NCI-H526 (cell line): ENCODE data around the gene AFF2.

ENCODE experiments used
- DNase-seq, 2 experiments: peaks; one replicate each; lab custom pipeline; 2025; lab: John Stamatoyannopoulos, UW

The AFF2 gene

DNA sequence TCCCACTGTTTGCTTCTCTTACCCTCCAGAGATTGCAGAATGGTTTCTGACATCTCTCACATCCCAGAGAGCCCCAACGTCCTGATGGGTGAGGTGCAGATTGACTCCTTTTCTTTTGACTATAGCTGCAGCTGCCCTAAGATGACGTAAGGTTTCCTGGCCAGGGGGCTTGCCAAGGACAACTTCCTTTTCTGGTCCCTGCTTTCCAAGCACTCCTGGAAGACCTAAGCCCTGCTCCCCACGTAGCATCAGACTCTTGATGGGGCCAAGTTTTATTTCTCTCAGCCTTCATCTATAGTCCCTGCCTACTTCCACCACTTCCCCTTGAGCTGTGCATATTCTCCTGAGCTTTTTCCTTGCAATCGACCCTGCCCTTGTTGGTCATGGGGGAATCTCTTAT, 507.0 kb downstream of the AFF2 start:
- DNase-seq = no peak

DNA sequence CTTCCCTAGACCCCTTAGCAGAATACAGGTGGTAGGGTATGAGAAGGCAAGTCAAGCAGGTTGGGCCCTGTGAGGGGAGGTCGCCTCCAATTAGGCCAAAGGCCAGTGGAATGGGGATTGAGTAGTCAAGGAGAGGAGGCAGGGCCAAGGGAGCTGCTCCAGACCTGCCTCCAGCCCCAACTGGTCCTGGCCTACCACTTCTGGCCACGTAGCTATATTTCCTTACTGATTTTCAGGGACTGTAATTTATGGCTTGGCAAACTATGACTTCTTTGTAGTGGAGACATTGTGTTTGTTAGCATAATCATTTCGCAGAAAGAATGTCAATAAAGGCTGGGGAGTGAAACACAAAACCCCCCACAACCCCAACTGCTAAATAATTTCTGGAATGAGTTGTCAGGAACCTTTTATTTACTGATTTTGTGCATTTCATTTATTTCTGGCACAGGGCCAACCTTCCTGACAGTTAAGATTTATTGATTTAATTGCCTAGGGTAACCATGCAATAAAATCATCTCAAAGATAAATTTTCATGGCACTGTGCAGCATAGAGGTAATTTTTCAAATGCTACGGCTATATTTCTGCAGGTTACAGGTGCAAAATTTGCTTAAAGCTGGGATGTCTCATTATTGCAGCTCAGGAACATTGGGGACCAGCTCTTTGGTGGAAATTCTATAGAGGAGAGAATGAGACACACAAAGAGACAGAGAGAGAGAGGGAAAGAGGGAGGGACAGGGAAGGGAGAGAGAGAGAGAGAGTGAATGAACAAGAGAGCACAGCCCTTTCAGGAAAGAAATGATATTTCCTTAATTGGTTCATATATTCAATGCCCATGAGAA, 509.8 kb downstream of the AFF2 start:
- DNase-seq = peak; percentile 54 to 65

- no peak for DNase-seq
Observed at GRCh38 chrX:149010853-149011224, 510.4 kb downstream of the AFF2 start.

GRCh38 chrX:149013081-149013480, 512.7 kb downstream of the AFF2 start:
- no peak for DNase-seq

- no peak for DNase-seq
Observed at GRCh38 chrX:149021159-149021558, 520.7 kb downstream of the AFF2 start.

DNA sequence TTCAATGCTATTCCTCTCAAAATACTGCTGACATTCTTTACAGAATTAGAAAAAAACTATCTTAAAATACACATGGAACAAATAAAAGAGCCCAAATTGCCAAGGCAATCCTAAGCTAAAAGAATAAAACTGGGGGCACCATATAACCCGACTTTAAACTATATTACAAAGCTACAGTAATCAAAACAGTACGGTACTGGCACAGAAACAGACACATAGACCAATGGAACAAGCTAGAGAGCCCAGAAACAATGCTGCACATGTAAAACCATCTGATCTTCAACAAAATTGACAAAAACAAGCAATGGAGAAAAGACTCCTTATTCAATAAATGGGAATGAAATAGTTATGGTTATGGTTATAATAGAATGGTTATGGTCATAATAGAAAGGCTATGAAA, 522.1 kb downstream of the AFF2 start:
- DNase-seq = no peak

DNA sequence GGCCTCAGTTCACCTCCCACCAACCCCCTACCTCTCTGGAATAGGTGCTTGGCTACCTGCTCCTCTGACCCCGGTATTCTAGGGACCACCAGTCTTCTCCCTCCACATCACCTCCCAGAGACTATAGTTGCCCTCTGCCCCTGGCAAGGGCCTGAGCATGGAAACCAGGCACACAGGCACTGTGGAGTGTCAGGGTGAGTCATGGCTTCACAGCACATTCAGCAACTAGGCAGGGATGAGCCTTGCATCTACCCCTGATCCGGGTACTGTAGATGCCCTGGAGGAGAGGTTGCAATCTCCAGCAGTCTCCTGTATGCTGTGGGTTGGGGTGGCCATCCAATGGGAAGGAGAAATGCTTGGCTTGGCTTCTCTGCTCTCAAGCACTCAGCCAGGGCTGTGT, 532.0 kb downstream of the AFF2 start:
- no peak for DNase-seq

DNA sequence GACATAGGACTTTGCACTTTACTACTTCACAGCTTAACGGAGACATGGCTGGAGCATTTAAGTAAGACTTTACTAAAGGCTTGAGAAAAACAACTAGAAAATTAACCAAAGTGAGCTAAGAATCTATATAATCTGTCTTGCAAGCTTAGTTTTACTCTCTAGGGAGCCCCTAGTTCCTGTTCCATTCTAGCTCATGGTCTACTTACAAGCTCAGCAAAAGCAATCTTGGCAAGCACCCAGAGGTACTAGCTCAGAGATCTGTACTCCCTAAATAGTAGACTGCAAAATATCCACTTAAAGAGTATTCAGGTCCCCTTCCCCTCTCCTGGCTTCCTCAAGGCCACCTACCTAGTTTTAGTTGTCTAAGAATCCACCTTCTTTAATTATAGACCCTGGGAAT, 535.7 kb downstream of the AFF2 start:
- DNase-seq = no peak

DNA sequence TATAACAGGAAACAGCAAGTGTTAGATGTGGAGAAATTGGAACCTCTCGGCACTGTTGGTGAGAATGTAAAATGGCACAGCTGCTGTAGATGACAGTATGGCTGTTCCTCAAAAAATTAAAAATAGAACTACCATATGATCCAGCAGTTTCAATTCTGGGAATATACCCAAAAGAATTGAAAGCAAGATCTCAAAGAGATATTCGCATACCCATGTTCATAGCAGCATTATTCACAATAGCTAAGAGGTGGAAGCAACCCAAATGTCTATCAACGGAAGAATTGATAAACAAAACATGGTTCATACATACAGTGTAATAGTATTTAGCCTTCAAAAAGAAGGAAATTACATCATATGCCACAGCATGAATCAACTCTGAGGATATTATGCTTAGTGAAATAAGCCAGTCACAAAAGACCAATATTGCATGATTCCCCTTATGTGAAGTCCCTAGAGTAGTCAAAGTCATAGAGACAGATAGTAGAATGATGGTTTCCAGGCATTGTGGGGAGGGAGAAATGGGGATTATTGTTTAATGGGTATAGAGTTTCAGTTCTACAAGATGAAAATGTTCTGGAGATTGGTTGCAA, 537.0 kb downstream of the AFF2 start:
- no peak for DNase-seq

- no peak for DNase-seq
Observed at GRCh38 chrX:149039057-149039456, 538.6 kb downstream of the AFF2 start.

GRCh38 chrX:149040873-149041535, 540.6 kb downstream of the AFF2 start:
- DNase-seq = no peak

GRCh38 chrX:149043401-149043800, 543.0 kb downstream of the AFF2 start:
- no peak for DNase-seq

GRCh38 chrX:149044471-149044870, 544.1 kb downstream of the AFF2 start:
- no peak for DNase-seq

- no peak for DNase-seq
Observed at GRCh38 chrX:149045645-149046210, 545.3 kb downstream of the AFF2 start.
